GM19324 (cell line): ENCODE measurements around the gene CFL1.

Experiments used
- ATAC-seq: cut with Tn5 transposase; IDR thresholded peaks from one replicate; pipeline ENCODE4 v1.9.1; 2021; ENCODE audit warnings: mild to moderate bottlenecking, moderate library complexity; ENCODE audit not compliant: unreplicated experiment, low FRiP score

Gene CFL1

DNA sequence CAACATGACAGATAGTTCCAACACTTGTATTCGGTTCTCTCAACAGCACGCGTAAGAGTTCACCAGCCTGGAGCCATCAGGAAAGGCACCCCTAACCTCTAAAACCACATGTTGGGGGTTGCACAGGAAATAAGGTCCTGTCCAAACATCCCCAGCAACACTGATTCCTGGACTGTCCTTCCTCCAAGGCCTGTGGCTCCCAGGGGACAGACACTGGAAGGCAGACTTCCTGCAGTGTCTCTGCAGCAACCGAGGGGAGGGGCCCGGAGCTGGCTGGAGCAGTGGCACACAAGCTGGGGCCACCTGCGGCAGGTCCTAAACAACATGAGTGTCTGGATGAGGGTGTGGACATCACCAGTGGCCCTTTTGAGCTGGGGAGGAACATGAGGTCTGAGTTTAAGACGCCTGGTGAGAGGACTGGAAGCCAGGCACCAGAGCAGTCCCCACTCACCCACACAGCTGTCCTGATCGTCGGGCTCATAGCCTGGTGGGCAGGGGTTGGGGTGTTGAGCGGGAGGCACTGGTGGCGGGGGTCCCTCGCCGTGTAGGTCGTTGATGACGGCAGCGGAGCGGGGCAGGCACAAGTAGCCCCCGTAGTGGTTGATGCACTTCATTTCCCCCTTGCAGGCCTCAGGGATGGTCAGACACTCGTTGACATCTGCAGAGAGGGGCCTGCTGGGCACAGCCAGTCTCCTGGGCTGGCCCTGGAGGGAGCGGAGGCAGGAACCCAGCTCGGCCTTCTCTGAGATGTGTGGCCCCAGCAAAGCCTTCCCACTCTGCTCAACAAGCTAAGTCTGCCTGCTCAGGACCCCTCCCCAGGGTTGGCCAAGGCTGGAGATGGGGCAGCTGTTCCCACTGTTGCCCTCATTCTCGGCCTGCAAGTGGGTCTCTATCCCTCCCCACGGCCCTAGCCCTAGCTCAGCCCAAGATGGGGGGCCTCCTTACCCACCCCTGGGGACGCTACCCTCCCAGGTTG lies 13.0 kb upstream of the CFL1 start:
- no peak for ATAC-seq

GRCh38 chr11:65870307-65870658 lies 12.3 kb upstream of the CFL1 start:
- no peak for ATAC-seq

GRCh38 chr11:65869643-65870306 lies 11.8 kb upstream of the CFL1 start:
- ATAC-seq: no peak

GRCh38 chr11:65868907-65869306 lies 10.9 kb upstream of the CFL1 start:
- no peak for ATAC-seq

DNA sequence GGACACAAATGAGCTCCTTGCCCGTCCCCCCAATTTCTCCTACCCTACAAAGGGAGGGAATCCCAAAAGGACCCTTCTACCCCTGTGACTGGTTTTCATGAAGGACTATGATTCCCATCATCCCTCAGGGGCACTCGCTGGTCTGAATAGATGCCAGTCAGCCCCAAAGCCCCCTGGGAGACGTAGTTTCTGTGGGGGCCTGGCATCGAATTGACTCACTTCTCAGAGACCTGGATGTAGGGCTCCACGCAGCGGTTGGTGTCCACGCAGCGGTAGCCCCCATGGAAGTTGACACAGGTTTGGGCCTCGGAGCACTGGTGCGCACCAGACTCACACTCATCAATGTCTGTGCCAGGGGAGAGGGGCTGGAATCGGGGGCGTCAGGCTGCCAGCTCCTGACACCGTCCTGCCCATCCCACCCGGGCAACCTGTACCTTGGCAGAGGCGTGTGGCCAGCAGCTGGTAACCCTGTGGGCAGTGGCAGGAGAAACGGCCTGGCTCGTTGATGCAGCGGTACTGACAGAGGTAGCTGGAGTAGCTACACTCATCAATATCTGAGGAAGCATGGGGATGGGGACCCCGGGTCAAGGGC lies 10.2 kb upstream of the CFL1 start:
- no peak for ATAC-seq

GRCh38 chr11:65867284-65868071 lies 9.5 kb upstream of the CFL1 start:
- ATAC-seq: no peak

- ATAC-seq: no peak
Measured at GRCh38 chr11:65866509-65867283, 8.7 kb upstream of the CFL1 start.

GRCh38 chr11:65865550-65866172 lies 7.7 kb upstream of the CFL1 start:
- ATAC-seq: no peak

- no peak for ATAC-seq
Measured at GRCh38 chr11:65864706-65865471, 6.9 kb upstream of the CFL1 start.

DNA sequence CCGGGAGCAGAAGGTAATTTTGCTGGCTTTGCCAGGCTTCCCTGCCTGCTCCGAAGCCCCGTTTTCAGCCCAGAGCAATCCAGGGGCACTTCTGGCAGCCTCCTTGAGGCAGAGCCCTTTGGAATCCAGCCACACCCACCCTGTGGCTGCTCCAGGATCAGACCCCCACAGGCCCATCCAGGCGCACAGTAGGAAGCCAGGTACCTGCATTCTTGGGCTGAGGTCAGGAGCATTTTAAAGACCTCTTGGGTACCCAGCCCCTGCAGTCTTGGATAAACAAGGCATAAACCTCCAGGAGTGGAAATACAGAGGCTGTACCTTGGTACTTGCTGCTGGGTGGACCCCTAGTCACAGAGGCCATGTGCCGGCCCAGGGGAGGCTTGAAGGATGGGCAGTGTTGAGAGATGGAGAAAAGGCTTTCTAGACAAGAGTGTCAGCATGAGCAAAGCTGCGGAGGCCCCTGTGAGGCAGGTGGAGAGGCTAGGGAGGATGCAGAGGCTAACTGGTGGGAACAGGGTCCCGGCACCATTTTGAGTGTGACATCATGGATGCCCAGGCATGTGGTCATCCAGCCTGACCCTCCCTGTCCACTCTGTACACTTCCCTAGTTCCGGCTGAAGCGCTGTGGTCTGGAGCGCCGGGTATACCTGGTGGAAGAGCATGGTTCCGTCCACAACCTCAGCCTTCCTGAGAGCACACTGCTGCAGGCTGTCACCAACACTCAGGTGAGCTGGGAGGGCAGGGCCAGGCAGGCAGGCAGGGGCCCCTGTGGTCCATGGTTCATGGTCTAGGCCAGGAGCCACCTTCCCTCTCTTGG lies 6.1 kb upstream of the CFL1 start:
- no peak for ATAC-seq

GRCh38 chr11:65862941-65863888 lies 5.2 kb upstream of the CFL1 start:
- no peak for ATAC-seq

- no peak for ATAC-seq
Measured at GRCh38 chr11:65862191-65862735, 4.3 kb upstream of the CFL1 start.

GRCh38 chr11:65861533-65862183 lies 3.7 kb upstream of the CFL1 start:
- no peak for ATAC-seq

DNA sequence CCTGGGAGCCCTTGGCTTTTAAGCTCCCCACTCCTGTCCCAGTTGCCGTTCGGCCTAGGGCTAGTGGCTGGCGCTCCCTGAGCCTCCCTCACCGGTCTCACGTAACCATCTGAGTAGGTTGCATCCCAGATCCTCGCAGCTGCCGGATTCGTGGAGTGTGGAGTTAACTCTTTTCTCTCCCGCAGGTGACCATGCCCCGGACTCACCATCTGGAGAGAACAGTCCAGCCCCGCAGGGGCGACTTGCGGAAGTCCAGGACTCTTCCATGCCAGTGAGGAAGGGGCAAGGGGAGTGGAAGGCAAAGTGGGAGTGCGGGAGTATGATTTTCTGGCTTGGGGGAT lies 3.2 kb upstream of the CFL1 start:
- ATAC-seq: no peak

DNA sequence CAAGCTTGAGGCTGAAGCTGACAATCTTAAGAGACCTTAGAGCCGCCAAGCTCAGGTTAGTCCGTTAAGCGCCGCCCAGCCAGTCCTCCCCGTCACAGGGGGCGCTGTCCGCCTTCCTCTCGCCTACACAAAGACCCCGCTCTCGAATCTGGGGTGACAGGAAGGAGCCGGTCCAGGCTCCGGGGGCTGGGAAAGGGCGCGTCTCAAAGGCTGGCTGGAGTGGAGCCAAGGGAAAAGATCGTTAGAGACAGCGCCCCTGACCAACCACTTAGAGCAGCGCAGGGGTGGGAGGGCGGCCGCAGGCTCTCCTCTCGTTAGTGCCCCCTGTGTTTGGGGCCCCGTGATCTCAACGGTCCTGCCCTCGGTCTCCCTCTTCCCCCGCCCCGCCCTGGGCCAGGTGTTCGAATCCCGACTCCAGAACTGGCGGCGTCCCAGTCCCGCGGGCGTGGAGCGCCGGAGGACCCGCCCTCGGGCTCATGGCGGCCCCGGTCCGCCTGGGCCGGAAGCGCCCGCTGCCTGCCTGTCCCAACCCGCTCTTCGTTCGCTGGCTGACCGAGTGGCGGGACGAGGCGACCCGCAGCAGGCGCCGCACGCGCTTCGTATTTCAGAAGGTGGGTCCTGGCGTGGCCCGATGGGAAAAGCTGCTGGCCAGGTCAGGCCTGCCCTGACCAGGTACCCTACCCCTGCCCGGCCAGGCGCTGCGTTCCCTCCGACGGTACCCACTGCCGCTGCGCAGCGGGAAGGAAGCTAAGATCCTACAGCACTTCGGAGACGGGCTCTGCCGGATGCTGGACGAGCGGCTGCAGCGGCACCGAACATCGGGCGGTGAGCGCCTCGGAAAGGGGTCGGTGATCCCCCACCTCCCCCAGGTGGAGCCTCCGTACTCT lies 2.5 kb upstream of the CFL1 start, which contains the start of gene MUS81:
MUS81 (plus strand) TSS at position 156 of the 887 bp plus-strand sequence; CDS start at position 477, 321 bp downstream.
- ATAC-seq: peak; percentile 20
